ENCODE results near the gene TREX2.

TREX2 gene

GRCh38 chrX:153398275-153398960 lies 47.4 kb downstream of the TREX2 start:
- H2AFZ ChIP-seq = no peak overlapping the region
- H3K27ac ChIP-seq = no peak overlapping the region
- H3K4me3 ChIP-seq (ENCODE audit: low read depth, low read length) = no peak overlapping the region
- H3K9ac ChIP-seq = no peak overlapping the region
- no peak for TF ChIP-seq CTCF (IDR thresholded peaks at IDR 0.05)
- no peaks in the 10 kb centered on the region for H3K27me3 ChIP-seq (ENCODE audit: control insufficient read depth, insufficient read depth, low read length)
- no peaks in the 10 kb centered on the region for H3K9me3 ChIP-seq (ENCODE audit: control insufficient read depth, low read length)
- H3K4me2 ChIP-seq (ENCODE audit: low read length) = no peak overlapping the region
- H3K4me1 ChIP-seq = no peaks in the 10 kb centered on the region
- H3K36me3 ChIP-seq (ENCODE audit: control insufficient read depth, insufficient read depth, low read length) = no peaks in the 10 kb centered on the region
- no peaks in the 10 kb centered on the region for H3K79me2 ChIP-seq

DNA sequence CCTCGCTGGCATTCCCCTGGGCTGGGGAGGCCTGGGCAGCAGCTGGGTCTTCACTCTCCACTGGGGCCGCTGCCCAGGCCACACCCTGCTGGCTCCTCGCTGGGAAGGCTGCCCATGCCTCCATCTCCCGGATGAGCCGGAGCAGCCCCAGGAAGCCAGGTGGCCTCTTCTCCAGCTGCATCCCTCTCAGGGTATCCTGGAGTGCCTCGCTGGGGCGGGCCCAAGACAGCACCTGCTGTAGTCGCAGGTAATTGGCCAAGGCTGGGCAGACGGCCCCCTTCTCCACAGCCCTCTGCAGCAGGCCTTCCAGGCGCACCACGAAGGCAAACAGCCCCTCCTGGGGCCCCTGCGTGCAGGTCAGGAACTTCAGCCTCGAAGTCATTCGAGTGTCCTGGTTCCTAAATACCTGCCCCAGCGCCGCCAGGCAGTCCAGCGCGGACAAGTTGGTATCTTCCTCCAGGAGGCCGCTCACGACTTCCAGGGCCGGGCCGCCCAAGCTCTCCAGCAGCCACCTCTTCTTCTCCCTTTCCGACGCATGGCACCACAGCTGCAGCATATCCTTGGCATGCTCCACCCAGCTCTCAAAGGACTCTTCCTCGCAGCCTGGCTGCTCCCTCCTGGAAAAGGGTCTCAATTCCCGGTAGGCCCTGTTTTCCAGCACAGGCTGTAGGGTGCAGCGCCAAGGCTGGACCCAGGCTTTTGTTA lies 48.4 kb downstream of the TREX2 start:
- Histone ChIP-seq H3K79me2 (no peaks in the 10 kb centered on the region), H2AFZ (no peak overlapping the region), H3K4me2 (ENCODE audit: low read length) (no peak overlapping the region), H3K9me3 (ENCODE audit: control insufficient read depth, low read length) (no peaks in the 10 kb centered on the region), H3K36me3 (ENCODE audit: control insufficient read depth, insufficient read depth, low read length) (no peaks in the 10 kb centered on the region), H3K4me3 (ENCODE audit: low read depth, low read length) (no peak overlapping the region), H3K4me1 (no peaks in the 10 kb centered on the region), H3K27ac (no peak overlapping the region), H3K27me3 (ENCODE audit: control insufficient read depth, insufficient read depth, low read length) (no peaks in the 10 kb centered on the region), H3K9ac (no peak overlapping the region)
- TF ChIP-seq CTCF (IDR thresholded peaks at IDR 0.05) = no peak

- Histone ChIP-seq H3K27ac (no peak overlapping the region), H3K27me3 (ENCODE audit: control insufficient read depth, insufficient read depth, low read length) (no peaks in the 10 kb centered on the region), H3K9me3 (ENCODE audit: control insufficient read depth, low read length) (no peaks in the 10 kb centered on the region), H3K4me2 (ENCODE audit: low read length) (no peak overlapping the region), H3K79me2 (no peaks in the 10 kb centered on the region), H3K4me1 (no peaks in the 10 kb centered on the region), H3K9ac (no peak overlapping the region), H3K36me3 (ENCODE audit: control insufficient read depth, insufficient read depth, low read length) (no peaks in the 10 kb centered on the region), H2AFZ (no peak overlapping the region), H3K4me3 (ENCODE audit: low read depth, low read length) (no peak overlapping the region)
- TF ChIP-seq CTCF (IDR thresholded peaks at IDR 0.05) = no peak
Measured at GRCh38 chrX:153396320-153397195, 49.3 kb downstream of the TREX2 start.

GRCh38 chrX:153395613-153396319 lies 50.1 kb downstream of the TREX2 start:
- H2AFZ ChIP-seq = no peak overlapping the region
- H3K27me3 ChIP-seq (ENCODE audit: control insufficient read depth, insufficient read depth, low read length) = no peaks in the 10 kb centered on the region
- H3K9ac ChIP-seq = no peak overlapping the region
- H3K79me2 ChIP-seq = no peaks in the 10 kb centered on the region
- TF ChIP-seq CTCF (IDR thresholded peaks at IDR 0.05) = no peak
- H3K4me3 ChIP-seq (ENCODE audit: low read depth, low read length) = no peak overlapping the region
- H3K36me3 ChIP-seq (ENCODE audit: control insufficient read depth, insufficient read depth, low read length) = no peaks in the 10 kb centered on the region
- H3K27ac ChIP-seq = no peak overlapping the region
- no peak overlapping the region for H3K4me2 ChIP-seq (ENCODE audit: low read length)
- no peaks in the 10 kb centered on the region for H3K4me1 ChIP-seq
- no peaks in the 10 kb centered on the region for H3K9me3 ChIP-seq (ENCODE audit: control insufficient read depth, low read length)
